HG03280 (cell line): ENCODE results near the gene COA1.
"Not testable (repeated sequence)": the region's sequence is repeated elsewhere in the genome, so short reads cannot be mapped to it uniquely, and the experiment has no call there.

Experiments
- ATAC-seq: cut with Tn5 transposase; IDR thresholded peaks from one replicate; pipeline ENCODE4 v1.9.1; 2021; ENCODE audit warnings: mild to moderate bottlenecking, moderate library complexity; ENCODE audit not compliant: unreplicated experiment

Gene COA1

DNA sequence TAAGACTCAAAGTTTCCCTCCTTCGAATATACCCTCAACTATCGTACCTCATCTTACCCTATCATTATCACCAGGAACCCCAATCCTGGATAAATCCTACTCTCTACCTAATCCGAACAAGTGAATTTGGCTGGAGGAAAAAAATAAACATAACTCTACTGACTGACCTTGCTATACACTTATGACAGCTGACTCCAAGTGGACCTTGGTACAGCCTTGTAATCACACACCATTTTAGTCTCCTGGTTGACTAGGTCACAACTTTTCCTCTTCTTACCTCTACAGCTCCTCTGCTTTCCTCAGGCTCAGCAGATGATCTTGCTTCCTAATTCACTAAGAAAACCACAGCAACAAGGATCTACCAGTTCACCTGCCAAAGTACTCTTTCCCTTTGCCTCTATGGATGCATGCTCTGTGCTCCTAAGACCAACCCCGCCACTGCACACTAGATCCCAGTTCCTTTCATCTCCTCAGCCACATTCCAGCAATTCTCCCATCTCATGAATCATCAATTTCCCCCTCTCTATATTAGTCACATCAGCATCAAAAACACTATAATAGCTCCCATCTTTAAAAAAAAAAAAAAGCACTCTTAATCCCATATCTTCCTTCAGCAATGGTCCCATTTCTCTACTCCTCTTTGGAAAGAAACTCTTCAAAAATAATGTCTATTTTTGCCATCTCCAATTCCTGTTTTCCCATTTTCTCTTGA lies 35.5 kb downstream of the COA1 start:
- no peak for ATAC-seq

DNA sequence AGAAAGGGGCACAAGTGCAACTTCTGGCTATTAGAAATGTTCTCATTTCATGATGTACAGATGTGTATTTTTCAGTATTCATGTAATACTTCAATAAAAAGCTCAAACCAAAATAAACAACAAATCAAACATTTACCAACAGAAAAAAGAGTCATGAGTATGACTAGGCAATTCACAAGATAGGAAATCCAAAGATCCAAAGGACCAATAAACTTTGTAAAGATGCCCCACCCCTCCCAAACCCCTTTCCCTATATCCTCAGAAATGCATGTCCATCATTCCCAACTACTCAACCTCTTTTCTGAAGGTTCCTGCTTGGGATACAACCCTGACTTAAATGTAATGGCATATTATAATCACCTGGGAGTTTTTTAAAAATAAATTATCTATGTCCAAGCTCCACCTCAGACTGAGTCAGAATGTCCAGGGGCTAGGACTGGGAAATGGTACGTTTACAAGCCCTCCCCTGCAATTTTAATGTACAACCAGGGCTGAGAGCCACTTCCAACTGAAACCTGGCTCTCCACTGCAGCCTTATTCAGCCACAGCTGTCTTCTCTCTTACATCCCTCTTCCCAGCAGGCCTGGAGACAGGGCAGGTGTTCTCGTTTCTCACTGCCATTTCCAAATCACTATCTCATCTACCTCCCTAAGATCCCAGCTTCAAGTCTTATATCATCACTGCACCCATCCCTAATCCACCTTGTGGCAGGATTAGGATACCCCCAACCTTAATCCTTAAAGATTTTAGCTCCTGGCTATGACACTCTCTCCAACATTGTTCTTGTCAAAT lies 36.5 kb downstream of the COA1 start:
- no peak for ATAC-seq

DNA sequence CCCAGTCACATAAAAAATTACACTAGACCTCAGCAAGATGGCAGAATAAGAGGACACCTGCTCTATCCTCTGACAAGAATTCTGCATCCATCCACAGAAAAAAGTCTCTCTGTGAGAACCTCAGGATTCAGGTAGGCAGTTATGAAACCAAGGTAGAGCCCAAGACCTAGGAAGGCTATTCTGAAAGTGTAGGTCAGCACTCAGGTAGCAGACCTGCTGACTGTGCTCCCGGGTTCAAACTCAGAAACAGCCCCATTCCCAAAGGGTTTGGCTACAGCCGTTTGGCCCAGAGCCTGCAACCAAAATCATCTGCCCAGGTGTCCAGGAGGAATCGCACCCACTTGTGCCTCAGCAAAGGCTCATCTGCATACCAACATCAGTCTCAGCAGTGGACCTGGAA lies 37.7 kb downstream of the COA1 start:
- no peak for ATAC-seq

DNA sequence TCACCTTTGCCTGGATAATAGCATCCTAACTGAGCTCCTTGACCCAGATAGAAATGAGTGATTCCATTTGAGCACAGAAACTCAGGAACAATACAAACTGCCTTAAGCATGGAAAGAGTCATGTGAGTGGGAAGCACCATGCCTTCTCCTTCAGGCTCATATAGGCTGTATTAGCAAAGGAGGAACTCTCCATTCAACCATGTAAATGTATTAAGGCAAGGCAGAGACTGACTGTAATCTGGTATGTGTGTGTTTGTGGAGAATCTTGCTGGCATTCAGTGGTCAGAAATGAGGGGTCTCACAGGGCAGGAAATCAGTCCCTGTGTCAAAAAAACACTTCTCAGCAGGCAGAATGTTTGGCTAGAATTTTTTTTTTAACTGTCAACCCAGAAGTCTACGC lies 40.2 kb downstream of the COA1 start:
- no peak for ATAC-seq

- ATAC-seq = not testable (repeated sequence)
Measured at GRCh38 chr7:43687866-43688265, 41.5 kb downstream of the COA1 start.

DNA sequence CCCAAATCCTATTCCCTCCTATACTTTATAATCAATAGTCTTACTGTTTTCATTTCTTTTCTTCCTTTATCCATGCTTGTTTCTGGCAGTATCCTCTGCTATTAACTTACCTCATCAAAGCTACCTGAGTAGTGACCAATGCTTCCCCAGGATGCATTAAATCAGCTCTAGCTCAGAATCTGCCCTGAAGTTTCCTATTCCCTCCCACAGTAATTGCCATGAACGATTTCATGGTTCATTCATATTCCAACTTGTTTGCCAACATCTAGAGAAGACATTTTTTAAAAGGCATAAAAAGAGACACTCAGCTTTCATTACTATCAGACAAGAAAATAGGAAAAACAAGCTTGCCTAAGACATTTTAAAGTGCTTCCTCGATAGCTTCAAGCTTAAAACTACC lies 42.3 kb downstream of the COA1 start:
- no peak for ATAC-seq

DNA sequence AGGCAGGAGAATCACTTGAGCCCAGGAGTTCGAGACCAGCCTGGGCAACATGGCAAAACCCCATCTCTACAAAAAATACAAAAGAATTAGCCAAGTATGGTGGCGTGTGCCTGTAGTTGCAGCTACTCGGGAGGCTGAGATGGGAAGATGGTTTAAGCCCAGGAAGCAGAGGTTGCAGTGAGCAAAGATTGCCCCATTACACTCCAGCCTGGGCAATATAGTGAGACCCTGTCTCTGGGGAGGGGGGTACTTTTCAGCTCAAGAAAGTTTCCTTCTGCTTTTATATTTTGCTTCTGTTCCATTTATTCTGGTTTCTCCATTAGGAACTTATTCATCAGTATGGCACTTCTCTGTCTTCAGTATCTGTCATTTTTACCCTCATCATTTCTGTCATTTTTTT lies 48.6 kb downstream of the COA1 start:
- no peak for ATAC-seq

DNA sequence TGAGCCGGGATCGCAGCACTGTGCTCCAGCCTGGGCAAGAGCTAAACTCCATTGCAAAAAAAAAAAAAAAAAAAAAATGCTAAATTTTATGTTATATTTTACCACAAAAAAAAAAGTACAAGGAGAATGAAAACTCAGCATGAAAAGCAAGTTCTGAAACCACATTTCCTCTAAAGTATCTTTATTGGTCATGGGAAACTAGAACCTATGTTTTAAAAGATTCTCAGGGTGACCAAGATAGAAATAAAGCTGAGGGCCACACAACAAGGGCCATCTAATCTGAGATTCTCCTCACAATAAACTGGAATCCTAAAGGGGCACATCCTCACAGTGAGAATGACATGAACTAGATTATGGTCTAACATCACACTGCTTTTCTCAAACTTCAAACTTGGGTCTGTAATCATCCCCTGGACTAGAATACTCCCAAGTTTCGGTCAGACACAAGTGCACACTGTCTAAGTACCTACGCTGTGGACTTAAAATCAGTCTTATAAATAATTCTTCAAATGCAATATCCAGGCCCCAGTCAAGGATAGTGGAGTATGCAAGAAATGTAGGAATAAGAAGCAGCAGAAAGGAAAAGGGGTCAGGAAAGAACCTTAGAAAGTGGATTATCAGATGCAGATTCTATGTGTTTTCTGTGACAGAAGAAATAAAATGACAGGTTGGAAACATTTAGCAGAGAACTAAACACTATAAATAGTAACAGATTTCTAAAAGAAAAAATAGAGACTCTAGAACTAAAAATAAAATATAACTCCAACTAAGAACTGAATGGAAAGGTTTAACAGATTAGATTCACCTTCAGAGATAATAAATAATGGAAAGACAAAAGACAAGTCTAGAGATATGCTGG lies 49.9 kb downstream of the COA1 start:
- ATAC-seq = no peak

DNA sequence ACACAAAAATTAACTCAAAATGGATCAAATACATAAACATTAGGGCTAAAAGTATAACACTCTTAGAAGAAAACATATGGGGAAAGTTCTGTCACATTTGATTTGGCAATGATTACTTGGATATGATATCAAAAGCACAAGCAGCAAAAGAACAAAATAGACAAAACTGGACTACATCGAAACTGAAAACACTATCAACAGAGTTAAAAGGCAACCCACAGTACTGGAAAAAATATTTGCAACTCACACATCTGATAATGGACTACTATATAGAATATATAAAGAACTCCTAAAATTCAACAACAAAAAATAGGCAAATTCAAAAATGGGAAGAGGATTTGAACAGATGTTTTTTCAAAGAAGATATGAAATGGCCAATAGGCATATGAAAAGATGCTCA lies 51.0 kb downstream of the COA1 start:
- ATAC-seq = no peak

- ATAC-seq = no peak
Measured at GRCh38 chr7:43677864-43678263, 51.5 kb downstream of the COA1 start.

GRCh38 chr7:43674559-43675436 lies 54.5 kb downstream of the COA1 start:
- no peak for ATAC-seq

DNA sequence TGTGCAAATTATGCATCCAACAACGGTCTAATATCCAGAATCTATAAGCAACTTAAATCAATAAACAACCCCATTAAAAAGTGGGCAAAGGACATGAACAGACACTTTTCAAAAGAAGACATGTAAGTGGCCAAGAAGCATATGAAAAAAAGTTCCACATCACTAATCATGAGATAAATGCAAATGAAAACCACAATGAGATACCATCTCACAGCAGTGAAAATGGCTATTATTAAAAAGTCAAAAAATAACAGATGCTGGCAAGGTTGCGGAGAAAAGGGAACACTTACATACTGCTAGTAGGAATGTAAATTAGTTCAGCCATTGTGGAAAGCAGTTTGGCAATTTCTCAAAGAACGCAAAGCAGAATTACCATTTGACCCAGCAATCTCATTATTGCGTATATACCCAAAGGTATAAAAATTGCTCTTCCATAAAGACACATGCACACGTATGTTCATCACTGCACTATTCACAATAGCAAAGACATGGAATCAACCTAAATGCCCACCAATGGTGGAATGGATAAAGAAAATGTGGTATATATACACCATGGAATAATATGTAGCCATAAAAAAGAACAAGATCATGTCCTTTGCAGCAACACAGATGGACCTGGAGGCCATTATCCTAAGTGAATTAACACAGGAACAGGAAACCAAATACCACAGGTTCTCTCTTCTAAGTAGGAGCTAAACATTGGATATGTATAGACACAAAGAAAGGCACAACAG lies 55.9 kb downstream of the COA1 start:
- not testable (repeated sequence) for ATAC-seq

- ATAC-seq = no peak
Measured at GRCh38 chr7:43671521-43671920, 57.8 kb downstream of the COA1 start.

DNA sequence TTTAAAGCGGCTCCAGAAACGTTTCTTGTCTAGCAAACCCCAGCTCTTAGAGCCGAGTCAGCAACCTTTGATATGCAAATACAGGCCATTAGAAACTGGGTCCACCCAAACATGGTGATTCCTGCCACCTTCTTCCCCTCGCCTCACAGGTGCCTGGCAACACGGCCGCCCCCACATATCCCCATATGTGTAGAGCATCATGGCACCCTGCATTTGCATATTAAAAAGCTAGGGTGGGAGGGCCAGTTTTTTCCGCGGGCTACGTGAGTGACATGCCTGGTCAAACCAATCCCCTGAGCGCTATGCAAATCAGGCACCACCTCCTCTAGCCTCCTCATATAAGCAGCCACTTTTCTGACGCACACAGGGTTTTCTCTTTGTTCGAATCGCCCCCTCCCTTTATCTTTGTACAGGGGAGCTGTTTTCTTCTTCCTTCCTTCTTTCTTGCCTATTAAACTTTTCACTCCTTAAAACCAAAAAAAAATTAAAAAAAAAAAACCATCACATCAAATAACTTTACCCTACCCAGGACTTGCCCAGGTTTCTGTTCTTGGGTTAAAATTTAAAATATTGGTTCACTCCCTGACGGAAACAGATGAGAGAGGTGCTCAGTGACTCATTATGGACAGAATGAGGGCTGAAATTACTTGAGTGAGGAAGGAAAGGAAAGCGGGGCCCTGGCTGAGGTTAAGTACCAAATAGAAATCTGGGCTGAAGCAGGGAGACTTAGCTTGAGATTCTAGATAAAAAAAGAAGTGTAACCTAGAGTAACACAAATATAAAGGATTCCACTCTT lies 59.8 kb downstream of the COA1 start:
- no peak for ATAC-seq

DNA sequence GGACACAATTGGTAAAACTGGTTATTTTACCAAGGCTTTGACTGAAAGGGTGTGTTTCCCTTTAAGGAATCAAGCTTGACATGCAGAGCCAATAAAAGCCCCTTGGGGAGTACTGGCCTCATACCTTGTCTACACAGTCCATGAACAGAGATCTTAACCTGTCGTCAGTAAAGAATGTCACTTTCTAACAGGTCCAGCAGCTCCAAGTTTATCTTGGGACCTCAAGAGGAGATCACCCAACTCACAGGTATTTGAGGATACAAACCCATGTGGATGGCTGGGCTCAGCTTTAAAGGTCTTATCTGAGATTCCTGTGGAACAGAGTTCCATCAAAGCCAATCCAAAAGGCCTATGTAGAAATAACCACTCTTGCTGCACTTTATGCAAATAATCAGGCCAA lies 61.3 kb downstream of the COA1 start:
- no peak for ATAC-seq

- no peak for ATAC-seq
Measured at GRCh38 chr7:43666938-43667337, 62.4 kb downstream of the COA1 start.

- ATAC-seq = no peak
Measured at GRCh38 chr7:43664681-43665080, 64.6 kb downstream of the COA1 start.

- ATAC-seq = no peak
Measured at GRCh38 chr7:43660141-43660540, 69.2 kb downstream of the COA1 start.

- ATAC-seq = no peak
Measured at GRCh38 chr7:43659549-43659896, 69.8 kb downstream of the COA1 start.
